Measurements from ENCODE around the gene SDC1.

Gene SDC1

GRCh38 chr2:20231598-20232026, 6.7 kb upstream of the SDC1 start:
- H3K4me1 ChIP-seq: peaks cover 0 to 6% (median 0%) of the 10 kb centered on the region in 10 experiments; a peak in 3 of 20 replicates
- no peak overlapping the region for H3K4me3 ChIP-seq
- H3K36me3 ChIP-seq: no peaks in the 10 kb centered on the region
- H4K20me1 ChIP-seq: no peaks in the 10 kb centered on the region
- H3K27me3 ChIP-seq: no peaks in the 10 kb centered on the region
- H3K27ac ChIP-seq: no peak overlapping the region
- H3K9ac ChIP-seq: no peak overlapping the region
- no peaks in the 10 kb centered on the region for H3K9me3 ChIP-seq (replicated peaks in 1 of 11)
- no peak overlapping the region for H3K4me2 ChIP-seq
- TF ChIP-seq Cebpa-rat (IDR thresholded peaks at IDR 0.05): no peak

GRCh38 chr2:20231159-20231558, 6.2 kb upstream of the SDC1 start:
- Histone ChIP-seq H3K9me3 (replicated peaks in 1 of 11) (no peaks in the 10 kb centered on the region), H3K27me3 (peaks cover 0 to 2% (median 0%) of the 10 kb centered on the region in 11 experiments; a peak in 3 of 22 replicates), H4K20me1 (peaks cover 0 to 2% (median 0%) of the 10 kb centered on the region in 11 experiments; a peak in 2 of 22 replicates), H3K36me3 (no peaks in the 10 kb centered on the region), H3K4me1 (peaks cover 0 to 5% (median 4%) of the 10 kb centered on the region in 10 experiments; a peak in 14 of 20 replicates), H3K4me2 (no peak overlapping the region), H3K9ac (no peak overlapping the region), H3K4me3 (no peak overlapping the region), H3K27ac (no peak overlapping the region)
- no peak for TF ChIP-seq Cebpa-rat (IDR thresholded peaks at IDR 0.05)

GRCh38 chr2:20230114-20230425, 5.1 kb upstream of the SDC1 start:
- H3K27ac ChIP-seq: no peak overlapping the region
- H3K27me3 ChIP-seq: peaks cover 0 to 12% (median 0%) of the 10 kb centered on the region in 11 experiments; a peak in 6 of 22 replicates
- TF ChIP-seq Cebpa-rat (IDR thresholded peaks at IDR 0.05): no peak
- H3K36me3 ChIP-seq: no peaks in the 10 kb centered on the region
- H3K9ac ChIP-seq: no peak overlapping the region
- H3K4me3 ChIP-seq: no peak overlapping the region
- peaks cover 0 to 9% (median 0%) of the 10 kb centered on the region in 11 experiments; a peak in 2 of 22 replicates for H4K20me1 ChIP-seq
- H3K4me2 ChIP-seq: no peak overlapping the region
- H3K9me3 ChIP-seq (replicated peaks in 1 of 11): no peaks in the 10 kb centered on the region
- peaks cover 5 to 14% (median 11%) of the 10 kb centered on the region in 10 experiments; a peak in 17 of 20 replicates for H3K4me1 ChIP-seq

- Histone ChIP-seq H3K9ac (no peak overlapping the region), H4K20me1 (peaks cover 0 to 9% (median 0%) of the 10 kb centered on the region in 11 experiments; a peak in 2 of 22 replicates), H3K27ac (no peak overlapping the region), H3K4me2 (no peak overlapping the region), H3K4me3 (no peak overlapping the region), H3K9me3 (replicated peaks in 1 of 11) (no peaks in the 10 kb centered on the region), H3K27me3 (peaks cover 3 to 16% (median 4%) of the 10 kb centered on the region in 11 experiments; a peak in 19 of 22 replicates), H3K4me1 (peaks cover 5 to 15% (median 11%) of the 10 kb centered on the region in 10 experiments; a peak in 17 of 20 replicates), H3K36me3 (no peaks in the 10 kb centered on the region)
- no peak for TF ChIP-seq Cebpa-rat (IDR thresholded peaks at IDR 0.05)
These were observed 4.6 kb upstream of the SDC1 start for GRCh38 chr2:20229322-20230113.

- no peak overlapping the region for H3K4me3 ChIP-seq
- TF ChIP-seq Cebpa-rat (IDR thresholded peaks at IDR 0.05): no peak
- no peak overlapping the region for H3K9ac ChIP-seq
- no peaks in the 10 kb centered on the region for H3K9me3 ChIP-seq (replicated peaks in 1 of 11)
- peaks cover 0 to 9% (median 0%) of the 10 kb centered on the region in 11 experiments; a peak in 2 of 22 replicates for H4K20me1 ChIP-seq
- H3K27me3 ChIP-seq: peaks cover 17 to 31% (median 19%) of the 10 kb centered on the region in 11 experiments; a peak in 19 of 22 replicates
- no peak overlapping the region for H3K27ac ChIP-seq
- no peaks in the 10 kb centered on the region for H3K36me3 ChIP-seq
- peaks cover 5 to 25% (median 20%) of the 10 kb centered on the region in 10 experiments; a peak in 17 of 20 replicates for H3K4me1 ChIP-seq
- H3K4me2 ChIP-seq: no peak overlapping the region
These were observed 3.1 kb upstream of the SDC1 start for GRCh38 chr2:20227894-20228505.

GRCh38 chr2:20226152-20226545, 1.2 kb upstream of the SDC1 start:
- Histone ChIP-seq H3K27ac (peak overlapping the region in 3 of 11 experiments; percentile 44 to 55 (median 50); a peak in 5 of 22 replicates), H3K4me2 (peak overlapping the region; percentile 94 to 100 (median 99); a peak in 21 of 22 replicates), H3K4me1 (peaks cover 5 to 44% (median 38%) of the 10 kb centered on the region in 10 experiments; a peak in 17 of 20 replicates), H3K9me3 (replicated peaks in 1 of 11) (no peaks in the 10 kb centered on the region), H3K27me3 (peaks cover 21 to 43% (median 29%) of the 10 kb centered on the region in 11 experiments; a peak in 19 of 22 replicates), H3K36me3 (no peaks in the 10 kb centered on the region), H3K9ac (peak overlapping the region in 5 of 11 experiments; percentile 2 to 80 (median 67); a peak in 4 of 22 replicates), H4K20me1 (peaks cover 0 to 19% (median 0%) of the 10 kb centered on the region in 11 experiments; a peak in 4 of 22 replicates), H3K4me3 (peak overlapping the region in 3 of 10 experiments; percentile 77 to 80 (median 79); a peak in 2 of 20 replicates)
- TF ChIP-seq Cebpa-rat (IDR thresholded peaks at IDR 0.05): no peak

GRCh38 chr2:20225294-20226151, 593 bp upstream of the SDC1 start:
- Histone ChIP-seq H3K4me3 (peak overlapping the region; percentile 65 to 80 (median 76)), H3K27ac (peak overlapping the region in 4 of 11 experiments; percentile 44 to 55 (median 48); a peak in 8 of 22 replicates), H3K27me3 (peaks cover 21 to 43% (median 29%) of the 10 kb centered on the region in 11 experiments; a peak in 19 of 22 replicates), H3K9ac (peak overlapping the region in 9 of 11 experiments; percentile 2 to 80 (median 52); a peak in 15 of 22 replicates), H3K4me1 (peaks cover 5 to 50% (median 42%) of the 10 kb centered on the region in 10 experiments; a peak in 17 of 20 replicates), H3K9me3 (replicated peaks in 1 of 11) (no peaks in the 10 kb centered on the region), H3K36me3 (no peaks in the 10 kb centered on the region), H4K20me1 (peaks cover 0 to 19% (median 0%) of the 10 kb centered on the region in 11 experiments; a peak in 4 of 22 replicates), H3K4me2 (peak overlapping the region; percentile 94 to 100 (median 99))
- TF ChIP-seq Cebpa-rat (IDR thresholded peaks at IDR 0.05): no peak

GRCh38 chr2:20224164-20224715, 690 bp downstream of the SDC1 start:
- peaks cover 5 to 62% (median 50%) of the 10 kb centered on the region in 10 experiments; a peak in 17 of 20 replicates for H3K4me1 ChIP-seq

More at GRCh38 chr2:20224164-20224715, 690 bp downstream of the SDC1 start:
- no peak for TF ChIP-seq Cebpa-rat (IDR thresholded peaks at IDR 0.05)
- Histone ChIP-seq H4K20me1 (peaks cover 0 to 19% (median 0%) of the 10 kb centered on the region in 11 experiments; a peak in 4 of 22 replicates), H3K9ac (peak overlapping the region; percentile 59 to 86 (median 78)), H3K27me3 (peaks cover 21 to 43% (median 29%) of the 10 kb centered on the region in 11 experiments; a peak in 19 of 22 replicates), H3K9me3 (replicated peaks in 1 of 11) (no peaks in the 10 kb centered on the region), H3K36me3 (no peaks in the 10 kb centered on the region; a peak in 1 of 22 replicates), H3K27ac (peak overlapping the region in 9 of 11 experiments; percentile 40 to 75 (median 68); a peak in 17 of 22 replicates), H3K4me2 (peak overlapping the region; percentile 94 to 100 (median 99)), H3K4me3 (peak overlapping the region; percentile 65 to 80 (median 76))
